T-cell (primary cell): Measurements from ENCODE around the gene FMN2. TPM values are rescaled to one million over a fixed set of nuclear protein-coding genes. Genes with fewer than 3 reads are reported as not detected.

ENCODE experiments used
- ATAC-seq, 4 experiments: fragments of 200-7000 bp in 3 of 4; fragments of 150-1000 bp in 1 of 4; cut with Tn5 transposase; replicated peaks in 1 of 4; 1 replicate in 3 of 4; 2 replicates in 1 of 4; pipeline ENCODE4 v1.10.0; 2021; ENCODE audit warnings: moderate library complexity in 3 of 4, mild to moderate bottlenecking in 2 of 4, moderate number of reproducible peaks in 1 of 4
- CTCF ChIA-PET, 2 donors: fragments of 300-600 bp; sonication (Branson Sonifier 250); formaldehyde crosslinking; loops; one replicate each; lab custom pipeline; 2022; ENCODE audit warnings: antibody characterized with exemption in 2 of 2; lab: Charles Lee
- POLR2A ChIA-PET, 2 donors: fragments of 300-600 bp; sonication (Branson Sonifier 250); formaldehyde crosslinking; loops; one replicate each; lab custom pipeline; 2022; ENCODE audit warnings: antibody characterized with exemption in 2 of 2; lab: Charles Lee
- DNase-seq, 35 experiments: peaks; one replicate each; pipeline versions ENCODE4 v3.0.0 to v3.0.0-alpha.2; 2013 to 2023
- H3K27ac ChIP-seq: one replicate; pipeline ENCODE4 v1.5.1; 2013; ENCODE audit warnings: low read length
- H3K27me3 ChIP-seq, 2 experiments: replicated peaks in 1 of 2; 1 replicate in 1 of 2; 2 replicates in 1 of 2; pipeline versions ENCODE4 v1.6.1 to v1.7.0; 2013; ENCODE audit warnings: low read length in 1 of 2, mixed read lengths in 1 of 2; ENCODE audit not compliant: control insufficient read depth in 2 of 2, insufficient read depth in 2 of 2; ENCODE audit errors: extremely low read depth in 1 of 2
- H3K36me3 ChIP-seq, 2 donors: 1 replicate in 1 of 2; 2 replicates in 1 of 2; pipeline versions ENCODE4 v1.6.1 to v1.7.0; 2013; ENCODE audit warnings: low read length in 1 of 2; ENCODE audit not compliant: control insufficient read depth in 2 of 2, insufficient read depth in 1 of 2; ENCODE audit errors: extremely low read depth in 1 of 2
- H3K4me1 ChIP-seq, 2 experiments: 1 replicate in 1 of 2; 2 replicates in 1 of 2; pipeline versions ENCODE4 v1.6.1 to v1.7.0; 2013; ENCODE audit warnings: low read length in 2 of 2, mixed read lengths in 1 of 2; ENCODE audit not compliant: insufficient read depth in 2 of 2, control insufficient read depth in 1 of 2; ENCODE audit errors: extremely low read depth in 1 of 2
- H3K4me3 ChIP-seq, 2 donors: 1 replicate in 1 of 2; 2 replicates in 1 of 2; pipeline versions ENCODE4 v1.5.1 to v1.7.0; 2013; ENCODE audit warnings: mild to moderate bottlenecking in 2 of 2, low read length in 1 of 2, moderate library complexity in 1 of 2; ENCODE audit not compliant: control insufficient read depth in 1 of 2; ENCODE audit errors: extremely low read depth in 1 of 2
- H3K9me3 ChIP-seq: 2 replicates; pipeline ENCODE4 v1.7.0; 2013
- H3K27ac Mint-ChIP-seq, 2 donors: one replicate each; pipeline ENCODE4 v1.8.0; 2020 to 2021; ENCODE audit warnings: mild to moderate bottlenecking in 2 of 2, mixed read lengths in 2 of 2
- H3K27me3 Mint-ChIP-seq, 2 donors: one replicate each; pipeline ENCODE4 v1.8.0; 2021 to 2022; ENCODE audit warnings: mixed read lengths in 2 of 2
- H3K36me3 Mint-ChIP-seq: one replicate; pipeline ENCODE4 v1.8.0; 2021; ENCODE audit warnings: mixed read lengths
- H3K4me1 Mint-ChIP-seq, 3 donors: one replicate each; pipeline ENCODE4 v1.8.0; 2020 to 2022; ENCODE audit warnings: mixed read lengths in 3 of 3, mild to moderate bottlenecking in 1 of 3
- H3K4me3 Mint-ChIP-seq, 3 donors: one replicate each; pipeline ENCODE4 v1.8.0; 2020 to 2022; ENCODE audit warnings: mild to moderate bottlenecking in 3 of 3, mixed read lengths in 3 of 3, moderate library complexity in 3 of 3
- H3K9me3 Mint-ChIP-seq, 3 donors: one replicate each; pipeline ENCODE4 v1.8.0; 2020 to 2022; ENCODE audit warnings: mixed read lengths in 3 of 3
- WGBS: methylation state at CpG from one replicate; pipeline ENCODE4 v1.1.5; 2013; ENCODE audit warnings: missing lambda C conversion rate; ENCODE audit not compliant: insufficient coverage; 5-methylcytosine and 5-hydroxymethylcytosine counted together
- total RNA-seq, 35 experiments: library from RNA in 6 of 35; stranded (reverse) in 6 of 35; fragments of 120-200 nt in 1 of 35; gene quantifications; one replicate each; pipeline versions ENCODE4 v1.2.1 to v1.2.4 and lab custom pipeline; 2013 to 2026

The FMN2 gene
- total RNA-seq, 5 donors from 2014 or later (not counting 1 experiment from before 2014, with no cell fraction given) = not detected

DNA sequence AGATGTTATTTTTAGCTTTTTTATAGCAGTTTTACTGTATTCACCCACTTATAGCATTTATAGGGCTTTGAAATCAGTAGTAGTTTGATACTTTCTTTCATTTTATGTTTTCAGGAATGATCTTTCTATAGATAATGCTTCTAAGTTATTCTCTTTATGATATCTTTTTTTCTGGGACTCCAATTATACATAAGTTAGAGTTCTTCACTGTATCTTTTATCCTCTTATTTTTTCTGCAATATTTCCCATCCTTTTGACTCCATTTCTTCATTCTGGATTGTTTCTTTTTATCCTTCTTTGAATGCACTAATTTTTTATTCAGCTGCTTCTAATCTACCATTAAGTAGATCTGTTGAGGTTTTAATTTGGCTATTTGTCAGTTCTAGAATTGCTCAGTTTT lies 73.1 kb downstream of the FMN2 start:
- no peaks in the 10 kb centered on the region for H3K27me3 ChIP-seq
- no peaks in the 10 kb centered on the region for H3K4me1 ChIP-seq
- CTCF ChIA-PET = interaction anchor here in 1 of 2 donors (0.8 kb wide), 1 partner anchor 16 kb away, joined by 3 read pairs; no protein-coding TSS in a partner anchor
- Mint-ChIP-seq H3K4me1 (no peaks in the 10 kb centered on the region), H3K27me3 (no peaks in the 10 kb centered on the region), H3K9me3 (peaks cover 9 to 12% (median 10%) of the 10 kb centered on the region in 3 donors), H3K4me3 (no peak overlapping the region), H3K36me3 (no peaks in the 10 kb centered on the region), H3K27ac (no peak overlapping the region)
- POLR2A ChIA-PET = interaction anchor here in 1 of 2 donors (0.6 kb wide), 1 partner anchor 1528 kb away, joined by 3 read pairs; no protein-coding TSS in a partner anchor
- H3K27ac ChIP-seq = no peak overlapping the region
- DNase-seq (no peak), ATAC-seq (no peak)
- H3K36me3 ChIP-seq = no peaks in the 10 kb centered on the region
- H3K9me3 ChIP-seq = no peaks in the 10 kb centered on the region
- H3K4me3 ChIP-seq = no peak overlapping the region

DNA sequence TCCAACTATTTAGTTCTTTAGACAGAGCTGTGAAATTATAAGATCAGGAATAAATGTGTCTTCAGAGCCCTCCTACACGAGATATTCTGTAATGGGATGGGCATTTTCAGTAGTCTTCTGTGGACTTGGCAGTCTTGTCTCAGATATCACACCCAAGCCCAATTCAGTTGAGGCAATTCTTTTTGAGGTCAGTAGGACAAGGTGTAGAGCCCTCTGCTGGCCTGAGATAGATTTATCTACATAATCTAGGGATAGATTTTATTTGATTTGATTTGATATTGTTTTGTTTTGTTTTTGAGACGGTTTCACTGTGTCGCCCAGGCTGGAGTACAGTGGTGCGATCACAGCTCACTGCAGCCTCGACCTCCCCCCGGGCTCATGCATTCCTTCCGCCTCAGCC lies 77.5 kb downstream of the FMN2 start:
- Histone ChIP-seq H3K9me3 (no peaks in the 10 kb centered on the region), H3K4me1 (no peaks in the 10 kb centered on the region), H3K27ac (no peak overlapping the region), H3K27me3 (no peaks in the 10 kb centered on the region), H3K4me3 (no peak overlapping the region), H3K36me3 (no peaks in the 10 kb centered on the region)
- peaks cover 11 to 13% (median 12%) of the 10 kb centered on the region in 3 donors for H3K9me3 Mint-ChIP-seq
- ChIA-PET CTCF (no interaction called here), POLR2A (no interaction called here)
- no peak overlapping the region for H3K4me3 Mint-ChIP-seq
- no peaks in the 10 kb centered on the region for H3K4me1 Mint-ChIP-seq
- WGBS = 82% methylated on average over 6 of the region's 7 CpGs
- H3K27me3 Mint-ChIP-seq = no peaks in the 10 kb centered on the region
- no peak overlapping the region for H3K27ac Mint-ChIP-seq
- no peak for ATAC-seq
- H3K36me3 Mint-ChIP-seq = no peaks in the 10 kb centered on the region
- no peak for DNase-seq

DNA sequence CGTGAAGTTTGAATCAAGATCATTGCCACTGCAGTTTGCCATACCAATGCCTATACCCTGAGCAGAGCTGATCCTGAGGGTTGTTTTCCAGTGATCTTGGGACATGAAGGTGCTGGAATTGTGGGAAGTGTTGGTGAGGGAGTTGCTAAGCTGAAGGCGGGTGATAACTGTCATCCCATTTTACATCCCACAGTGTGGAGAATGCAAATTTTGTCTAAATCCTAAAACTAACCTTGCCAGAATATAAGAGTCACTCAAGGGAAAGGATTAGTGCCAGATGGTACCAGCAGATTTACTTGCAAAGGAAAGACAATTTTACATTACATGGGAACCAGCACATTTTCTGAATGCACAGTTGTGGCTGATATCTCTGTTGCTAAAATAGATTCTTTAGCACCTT lies 78.6 kb downstream of the FMN2 start:
- Mint-ChIP-seq H3K27ac (no peak overlapping the region), H3K27me3 (no peaks in the 10 kb centered on the region), H3K36me3 (no peaks in the 10 kb centered on the region), H3K9me3 (peaks cover 4 to 7% (median 6%) of the 10 kb centered on the region in 3 donors), H3K4me3 (no peak overlapping the region), H3K4me1 (no peaks in the 10 kb centered on the region)
- ATAC-seq (no peak), DNase-seq (no peak)
- WGBS = no CpG with 5 or more reads among the region's 2 CpGs
- Histone ChIP-seq H3K9me3 (no peaks in the 10 kb centered on the region), H3K27ac (no peak overlapping the region), H3K36me3 (no peaks in the 10 kb centered on the region), H3K4me3 (no peak overlapping the region), H3K4me1 (no peaks in the 10 kb centered on the region), H3K27me3 (no peaks in the 10 kb centered on the region)
- ChIA-PET CTCF (interaction anchor here in 1 of 2 donors (0.6 kb wide), 1 partner anchor 561 kb away, joined by 4 read pairs; no protein-coding TSS in a partner anchor), POLR2A (no interaction called here)

DNA sequence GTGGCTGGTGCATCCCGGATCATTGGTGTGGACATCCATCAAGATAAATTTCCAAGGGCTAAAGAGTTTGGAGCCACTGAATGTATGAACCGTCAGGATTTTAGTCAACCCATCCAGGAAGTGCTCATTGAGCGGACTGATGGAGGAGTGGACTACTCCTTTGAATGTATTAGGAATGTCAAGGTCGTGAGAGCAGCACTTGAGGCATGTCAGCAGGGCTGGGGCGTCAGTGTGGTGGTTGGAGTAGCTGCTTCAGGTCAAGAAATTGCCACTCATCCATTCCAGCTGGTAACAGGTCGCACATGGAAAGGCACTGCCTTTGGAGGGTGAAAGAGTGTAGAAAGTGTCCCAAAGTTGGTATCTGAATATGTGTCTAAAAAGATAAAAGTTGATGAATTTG lies 79.1 kb downstream of the FMN2 start:
- Histone ChIP-seq H3K27ac (no peak overlapping the region), H3K4me3 (no peak overlapping the region), H3K27me3 (no peaks in the 10 kb centered on the region), H3K36me3 (no peaks in the 10 kb centered on the region), H3K9me3 (no peaks in the 10 kb centered on the region), H3K4me1 (no peaks in the 10 kb centered on the region)
- WGBS = 61% methylated on average over 4 of the region's 6 CpGs
- no peaks in the 10 kb centered on the region for H3K36me3 Mint-ChIP-seq
- DNase-seq (no peak), ATAC-seq (no peak)
- no peak overlapping the region for H3K4me3 Mint-ChIP-seq
- H3K27me3 Mint-ChIP-seq = no peaks in the 10 kb centered on the region
- H3K27ac Mint-ChIP-seq = no peak overlapping the region
- H3K9me3 Mint-ChIP-seq = peaks cover under 1 to 4% (median 3%) of the 10 kb centered on the region in 3 donors
- CTCF ChIA-PET = no interaction called here
- no peaks in the 10 kb centered on the region for H3K4me1 Mint-ChIP-seq
- POLR2A ChIA-PET = no interaction called here

DNA sequence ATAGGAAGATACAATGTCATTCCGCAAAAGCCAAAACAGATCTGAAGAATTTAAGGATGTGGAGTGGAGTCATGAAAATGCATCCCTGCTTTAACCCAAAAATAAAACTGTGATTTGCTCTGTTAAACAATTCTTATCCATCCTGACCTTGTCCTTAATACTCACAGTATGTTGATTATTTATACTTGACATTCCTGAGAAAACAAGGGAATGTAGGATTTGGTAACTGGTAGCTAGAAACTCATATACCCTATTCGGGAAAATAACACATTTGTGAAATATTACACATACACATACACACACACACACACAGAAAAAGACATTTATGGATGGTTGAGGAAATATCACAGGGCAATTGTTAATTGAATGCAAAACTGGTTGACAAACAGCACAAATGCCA lies 80.2 kb downstream of the FMN2 start:
- Histone ChIP-seq H3K4me1 (no peaks in the 10 kb centered on the region), H3K27me3 (no peaks in the 10 kb centered on the region), H3K27ac (no peak overlapping the region), H3K9me3 (no peaks in the 10 kb centered on the region), H3K4me3 (no peak overlapping the region), H3K36me3 (no peaks in the 10 kb centered on the region)
- no peak for ATAC-seq
- Mint-ChIP-seq H3K27ac (no peak overlapping the region), H3K9me3 (peaks cover 0 to 4% (median 3%) of the 10 kb centered on the region in 3 donors), H3K27me3 (no peaks in the 10 kb centered on the region), H3K4me1 (no peaks in the 10 kb centered on the region), H3K4me3 (no peak overlapping the region), H3K36me3 (no peaks in the 10 kb centered on the region)
- WGBS = no CpG with 5 or more reads among the region's 2 CpGs
- CTCF ChIA-PET = interaction anchor here in 1 of 2 donors (0.6 kb wide), 1 partner anchor 763 kb away, joined by 4 read pairs; no protein-coding TSS in a partner anchor
- POLR2A ChIA-PET = no interaction called here
- DNase-seq = no peak

DNA sequence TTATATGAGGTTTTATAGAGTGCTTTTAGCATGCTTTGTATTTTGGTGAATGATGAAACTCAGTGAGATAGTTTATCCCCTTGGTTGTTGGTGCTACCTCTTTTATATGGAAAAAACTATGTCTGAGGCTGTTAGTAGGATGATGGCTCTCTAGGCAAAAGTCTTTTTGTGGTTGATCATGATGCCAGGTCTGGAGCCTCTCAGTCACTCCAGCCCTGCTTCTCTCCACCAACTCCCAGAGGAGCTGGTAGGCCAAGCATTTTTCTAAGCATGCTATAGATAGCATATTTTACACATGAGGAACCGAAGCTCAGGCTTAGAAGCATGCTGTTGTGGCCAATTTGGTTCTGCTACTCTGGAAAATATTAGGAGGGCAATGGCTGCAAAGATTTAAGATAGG lies 82.2 kb downstream of the FMN2 start:
- no peak overlapping the region for H3K4me3 Mint-ChIP-seq
- H3K27me3 Mint-ChIP-seq = peaks cover 0 to 5% of the 10 kb centered on the region in 2 donors
- Histone ChIP-seq H3K4me1 (no peaks in the 10 kb centered on the region), H3K4me3 (no peak overlapping the region), H3K9me3 (no peaks in the 10 kb centered on the region), H3K27ac (no peak overlapping the region), H3K36me3 (no peaks in the 10 kb centered on the region), H3K27me3 (no peaks in the 10 kb centered on the region)
- H3K27ac Mint-ChIP-seq = no peak overlapping the region
- ChIA-PET CTCF (no interaction called here), POLR2A (no interaction called here)
- ATAC-seq = no peak
- peaks cover 0 to 4% (median 3%) of the 10 kb centered on the region in 3 donors for H3K9me3 Mint-ChIP-seq
- DNase-seq = no peak
- H3K36me3 Mint-ChIP-seq = no peaks in the 10 kb centered on the region
- no CpG with 5 or more reads among the region's 1 CpG for WGBS
- H3K4me1 Mint-ChIP-seq = no peaks in the 10 kb centered on the region

DNA sequence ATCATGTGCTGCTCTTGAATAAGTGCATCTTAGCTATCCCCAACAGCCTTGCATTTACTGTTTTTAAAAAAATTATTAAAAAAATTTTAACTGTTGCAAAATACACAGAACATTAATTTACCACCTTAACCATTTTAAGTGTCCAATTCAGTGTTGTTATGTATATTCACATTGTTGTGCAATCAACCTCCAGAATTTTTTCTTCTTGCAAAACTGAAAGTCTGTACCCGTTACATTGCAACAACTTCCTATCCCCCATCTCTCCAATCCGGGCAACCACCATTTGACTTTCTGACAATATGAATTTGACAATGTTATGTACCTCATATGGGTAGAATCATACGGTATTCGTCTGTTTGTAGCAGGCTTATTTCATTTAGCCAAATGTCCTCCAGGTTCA lies 83.1 kb downstream of the FMN2 start:
- no peaks in the 10 kb centered on the region for H3K27me3 ChIP-seq
- H3K4me1 Mint-ChIP-seq = no peaks in the 10 kb centered on the region
- peaks cover 0 to 4% (median 3%) of the 10 kb centered on the region in 3 donors for H3K9me3 Mint-ChIP-seq
- DNase-seq (no peak), ATAC-seq (no peak)
- H3K9me3 ChIP-seq = no peaks in the 10 kb centered on the region
- no peak overlapping the region for H3K27ac Mint-ChIP-seq
- no peaks in the 10 kb centered on the region for H3K4me1 ChIP-seq
- no peak overlapping the region for H3K4me3 ChIP-seq
- ChIA-PET CTCF (interaction anchor here in 1 of 2 donors (1.0 kb wide), 1 partner anchor 14 kb away, joined by 5 read pairs; no protein-coding TSS in a partner anchor), POLR2A (no interaction called here)
- no CpG with 5 or more reads among the region's 4 CpGs for WGBS
- no peaks in the 10 kb centered on the region for H3K36me3 Mint-ChIP-seq
- no peak overlapping the region for H3K27ac ChIP-seq
- H3K36me3 ChIP-seq = no peaks in the 10 kb centered on the region
- H3K4me3 Mint-ChIP-seq = no peak overlapping the region
- peaks cover 0 to 5% of the 10 kb centered on the region in 2 donors for H3K27me3 Mint-ChIP-seq
